OCI-LY7 (cell line): ENCODE measurements around the gene SMCP. TPM values are rescaled to one million over a fixed set of nuclear protein-coding genes. Genes with fewer than 3 reads are reported as not detected.

Experiments used
- BruUV-seq: library from RNA; stranded (reverse); fragments of 400-500 nt; replicated peaks from 2 replicates; lab custom pipeline; 2021; lab: Mats Ljungman, UMichigan
- CTCF ChIA-PET: fragments of 300-600 bp; sonication (Branson Sonifier 250); formaldehyde crosslinking; loops from one replicate; lab custom pipeline; 2022; ENCODE audit warnings: antibody characterized with exemption; ENCODE audit not compliant: unreplicated experiment; lab: Charles Lee
- POLR2A ChIA-PET: fragments of 300-600 bp; sonication (Branson Sonifier 250); formaldehyde crosslinking; loops from one replicate; lab custom pipeline; 2022; ENCODE audit warnings: antibody characterized with exemption; lab: Charles Lee
- DNase-seq: peaks from one replicate; pipeline ENCODE4 v3.0.0-alpha.2; 2015; ENCODE audit warnings: low spot score
- H2AFZ ChIP-seq: fragments of 200-600 bp; sonication (generic), shearing (Covaris generic); 2 replicates; pipeline ENCODE4 v1.6.1; 2014; ENCODE audit warnings: mild to moderate bottlenecking, antibody characterized with exemption, low read length, moderate library complexity
- H3K27ac ChIP-seq: fragments of 200-600 bp; sonication (generic); 2 replicates; pipeline ENCODE4 v1.5.1; 2014; ENCODE audit warnings: mixed run types, low read depth, mild to moderate bottlenecking, moderate library complexity, low read length, inconsistent platforms; ENCODE audit not compliant: poor library complexity, severe bottlenecking
- H3K36me3 ChIP-seq: fragments of 200-600 bp; sonication (generic); 2 replicates; pipeline ENCODE4 v1.6.1; 2014; ENCODE audit warnings: mild to moderate bottlenecking, antibody characterized with exemption, low read length, moderate library complexity, mixed read lengths; ENCODE audit not compliant: insufficient read depth
- H3K4me1 ChIP-seq: fragments of 200-600 bp; sonication (generic); 2 replicates; pipeline ENCODE4 v1.5.1; 2014; ENCODE audit warnings: mild to moderate bottlenecking, low read length; ENCODE audit not compliant: insufficient read depth, poor library complexity, severe bottlenecking
- H3K4me2 ChIP-seq: fragments of 200-600 bp; sonication (generic); 2 replicates; pipeline ENCODE4 v1.6.1; 2014; ENCODE audit warnings: mild to moderate bottlenecking, low read length
- H3K4me3 ChIP-seq: fragments of 200-600 bp; sonication (generic); 2 replicates; pipeline ENCODE4 v1.5.1; 2014; ENCODE audit warnings: mild to moderate bottlenecking, low read depth, low read length; ENCODE audit not compliant: poor library complexity, severe bottlenecking
- H3K79me2 ChIP-seq: fragments of 200-600 bp; sonication (generic); 2 replicates; pipeline ENCODE4 v1.6.1; 2016; ENCODE audit warnings: low read depth, mild to moderate bottlenecking, low read length, moderate library complexity, mixed read lengths; ENCODE audit not compliant: insufficient read depth
- H3K9me2 ChIP-seq: fragments of 200-600 bp; sonication (generic); 2 replicates; pipeline ENCODE4 v1.6.1; 2016; ENCODE audit warnings: mild to moderate bottlenecking, low read length, mixed read lengths; ENCODE audit not compliant: insufficient read depth
- H3K9me3 ChIP-seq: fragments of 200-600 bp; sonication (generic); 2 replicates; pipeline ENCODE4 v1.6.1; 2014; ENCODE audit warnings: mild to moderate bottlenecking, mixed run types, low read length, mixed read lengths
- H4K20me1 ChIP-seq: fragments of 200-600 bp; sonication (generic); 2 replicates; pipeline ENCODE4 v1.6.1; 2014; ENCODE audit warnings: mild to moderate bottlenecking, antibody characterized with exemption, low read length, moderate library complexity, mixed read lengths; ENCODE audit not compliant: insufficient read depth
- EZH2phosphoT487 ChIP-seq: fragments of 200-600 bp; sonication (generic); IDR thresholded peaks from 2 replicates; pipeline ENCODE4 v1.6.1; 2018; ENCODE audit warnings: low read depth, borderline replicate concordance, mild to moderate bottlenecking, mixed run types, antibody characterized with exemption, low read length, moderate library complexity, mixed read lengths
- intact Hi-C: fragments of 100-400 bp; cut with micrococcal nuclease; formaldehyde crosslinking; loops from one replicate; pipeline ENCODE4 v1.10.0; 2022; ENCODE audit not compliant: unreplicated experiment
- total RNA-seq, 2 experiments: library from RNA; depleted of rRNA in 1 of 2; stranded (reverse); fragments of >200 nt in 1 of 2; shearing (Covaris generic) in 1 of 2; gene quantifications; 2 replicates each; pipeline ENCODE4 v1.2.3, GENCODE V29; 2014 to 2022
- TF ChIP-seq, protein P1 (sequence below): fragments of 200-600 bp; sonication (generic); conservative IDR thresholded peaks from 2 replicates; pipeline ENCODE4 v1.5.1; 2014; ENCODE audit warnings: mild to moderate bottlenecking, antibody characterized with exemption, low read length, moderate library complexity, mixed read lengths

Gene SMCP
- total RNA-seq, 2 experiments from 2014 or later = not detected

DNA sequence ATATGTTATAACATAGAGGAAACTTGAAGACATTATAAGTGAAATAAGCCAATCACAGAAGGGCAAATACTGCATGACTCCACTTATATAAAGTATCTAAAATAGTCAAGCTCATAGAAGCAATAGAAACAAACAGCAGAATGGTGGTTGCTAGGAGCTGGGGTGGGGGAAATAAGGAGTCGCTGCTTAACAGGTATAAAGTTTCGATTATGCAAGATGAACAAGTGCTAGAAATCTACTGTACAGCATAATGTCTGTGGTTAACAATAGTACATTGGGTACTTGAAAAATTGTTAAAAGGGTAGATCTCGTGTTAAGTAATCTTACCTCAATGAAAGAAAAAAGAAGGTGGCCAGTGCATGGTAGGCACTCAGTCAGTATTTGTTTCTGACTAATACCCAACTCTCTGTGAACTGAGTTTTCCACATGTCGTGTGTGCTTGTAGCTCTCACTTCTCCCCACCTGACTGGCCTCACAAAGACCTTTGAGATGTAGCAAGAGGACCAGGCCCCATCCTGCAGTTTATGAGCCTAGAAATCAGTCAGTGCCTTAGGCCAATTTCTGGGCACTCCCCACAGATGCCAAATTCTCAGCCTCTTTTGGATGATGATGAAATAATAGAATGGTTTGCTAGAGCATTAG lies 54.2 kb downstream of the SMCP start:
- no TSS peak for BruUV-seq
- Histone ChIP-seq H3K9me2 (no peaks in the 10 kb centered on the region), H2AFZ (no peak overlapping the region), H3K9me3 (no peaks in the 10 kb centered on the region), H3K4me1 (no peaks in the 10 kb centered on the region), H4K20me1 (no peaks in the 10 kb centered on the region), H3K4me2 (no peak overlapping the region), H3K36me3 (no peaks in the 10 kb centered on the region), H3K79me2 (no peaks in the 10 kb centered on the region), H3K4me3 (no peak overlapping the region), H3K27ac (no peak overlapping the region)
- no peak for DNase-seq
- POLR2A ChIA-PET = no interaction called here
- intact Hi-C loops = no loop called here
- TF ChIP-seq, protein P1, sequence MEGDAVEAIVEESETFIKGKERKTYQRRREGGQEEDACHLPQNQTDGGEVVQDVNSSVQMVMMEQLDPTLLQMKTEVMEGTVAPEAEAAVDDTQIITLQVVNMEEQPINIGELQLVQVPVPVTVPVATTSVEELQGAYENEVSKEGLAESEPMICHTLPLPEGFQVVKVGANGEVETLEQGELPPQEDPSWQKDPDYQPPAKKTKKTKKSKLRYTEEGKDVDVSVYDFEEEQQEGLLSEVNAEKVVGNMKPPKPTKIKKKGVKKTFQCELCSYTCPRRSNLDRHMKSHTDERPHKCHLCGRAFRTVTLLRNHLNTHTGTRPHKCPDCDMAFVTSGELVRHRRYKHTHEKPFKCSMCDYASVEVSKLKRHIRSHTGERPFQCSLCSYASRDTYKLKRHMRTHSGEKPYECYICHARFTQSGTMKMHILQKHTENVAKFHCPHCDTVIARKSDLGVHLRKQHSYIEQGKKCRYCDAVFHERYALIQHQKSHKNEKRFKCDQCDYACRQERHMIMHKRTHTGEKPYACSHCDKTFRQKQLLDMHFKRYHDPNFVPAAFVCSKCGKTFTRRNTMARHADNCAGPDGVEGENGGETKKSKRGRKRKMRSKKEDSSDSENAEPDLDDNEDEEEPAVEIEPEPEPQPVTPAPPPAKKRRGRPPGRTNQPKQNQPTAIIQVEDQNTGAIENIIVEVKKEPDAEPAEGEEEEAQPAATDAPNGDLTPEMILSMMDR = no peak
- TF ChIP-seq EZH2phosphoT487 = no peak
- CTCF ChIA-PET = no interaction called here

DNA sequence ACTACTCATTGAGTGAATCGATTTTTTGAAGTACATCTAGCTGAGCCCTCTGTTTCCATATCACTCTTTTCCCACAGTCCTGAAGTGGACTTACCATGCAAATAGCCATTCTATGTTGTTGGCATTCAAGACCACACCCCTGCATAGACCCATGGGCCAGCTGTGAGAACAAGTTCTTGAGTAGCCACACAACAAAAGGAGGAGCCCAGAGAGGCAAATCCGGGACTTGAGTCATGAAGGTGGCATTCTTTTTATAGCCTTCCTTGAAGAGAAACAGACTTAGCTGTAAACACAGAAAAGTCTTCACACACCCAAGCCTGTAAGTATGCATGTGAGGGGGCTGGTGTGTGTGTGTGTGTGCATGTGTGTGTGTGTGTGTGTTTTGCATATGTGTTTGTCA lies 55.1 kb downstream of the SMCP start:
- TF ChIP-seq, protein P1 = no peak
- TF ChIP-seq EZH2phosphoT487 = no peak
- Histone ChIP-seq H3K4me3 (no peak overlapping the region), H3K9me2 (no peaks in the 10 kb centered on the region), H4K20me1 (no peaks in the 10 kb centered on the region), H2AFZ (no peak overlapping the region), H3K4me2 (no peak overlapping the region), H3K9me3 (no peaks in the 10 kb centered on the region), H3K27ac (no peak overlapping the region), H3K36me3 (no peaks in the 10 kb centered on the region), H3K4me1 (no peaks in the 10 kb centered on the region), H3K79me2 (no peaks in the 10 kb centered on the region)
- DNase-seq = no peak
- ChIA-PET POLR2A (interaction anchor here (0.6 kb wide), 1 partner anchor 828 kb away, joined by 3 read pairs; no protein-coding TSS in a partner anchor), CTCF (no interaction called here)
- no TSS peak for BruUV-seq
- intact Hi-C loops = no loop called here

Other genes with a start within 250 kb of the SMCP start
- gene LCE2D, start 214.9 kb upstream of the SMCP start, total RNA-seq (2014; rRNA removed; shearing (Covaris generic)) = not detected in 2 replicates
- not detected in 2 replicates for gene LCE2D, start 214.9 kb upstream of the SMCP start, total RNA-seq (2022)
- not detected in 2 replicates for gene LCE2C, start 203.0 kb upstream of the SMCP start, total RNA-seq (2014; rRNA removed; shearing (Covaris generic))
- not detected in 2 replicates for gene LCE2C, start 203.0 kb upstream of the SMCP start, total RNA-seq (2022)
- gene LCE2B, start 192.2 kb upstream of the SMCP start, total RNA-seq (2014; rRNA removed; shearing (Covaris generic)) = not detected in 2 replicates
- gene LCE2B, start 192.2 kb upstream of the SMCP start, total RNA-seq (2022) = not detected in 2 replicates
- gene LCE2A, start 180.0 kb upstream of the SMCP start, total RNA-seq (2014; rRNA removed; shearing (Covaris generic)) = not detected in 2 replicates
- not detected in 2 replicates for gene LCE2A, start 180.0 kb upstream of the SMCP start, total RNA-seq (2022)
- not detected in 2 replicates for gene LCE4A, start 170.2 kb upstream of the SMCP start, total RNA-seq (2014; rRNA removed; shearing (Covaris generic))
- not detected in 2 replicates for gene LCE4A, start 170.2 kb upstream of the SMCP start, total RNA-seq (2022)
- gene KPRP, start 120.3 kb upstream of the SMCP start, total RNA-seq (2014; rRNA removed; shearing (Covaris generic)) = not detected in 2 replicates
- gene KPRP, start 120.3 kb upstream of the SMCP start, total RNA-seq (2022) = not detected in 2 replicates
- gene LCE1F, start 103.2 kb upstream of the SMCP start, total RNA-seq (2014; rRNA removed; shearing (Covaris generic)) = not detected in 2 replicates
- gene LCE1F, start 103.2 kb upstream of the SMCP start, total RNA-seq (2022) = not detected in 2 replicates
- gene LCE1E, start 92.1 kb upstream of the SMCP start, total RNA-seq (2014; rRNA removed; shearing (Covaris generic)) = not detected in 2 replicates
- not detected in 2 replicates for gene LCE1E, start 92.1 kb upstream of the SMCP start, total RNA-seq (2022)
- gene LCE1D, start 81.6 kb upstream of the SMCP start, total RNA-seq (2014; rRNA removed; shearing (Covaris generic)) = not detected in 2 replicates
- not detected in 2 replicates for gene LCE1D, start 81.6 kb upstream of the SMCP start, total RNA-seq (2022)
- gene LCE1C, start 71.7 kb upstream of the SMCP start, total RNA-seq (2014; rRNA removed; shearing (Covaris generic)) = not detected in 2 replicates
- gene LCE1C, start 71.7 kb upstream of the SMCP start, total RNA-seq (2022) = not detected in 2 replicates
- gene LCE1B, start 66.4 kb upstream of the SMCP start, total RNA-seq (2014; rRNA removed; shearing (Covaris generic)) = not detected in 2 replicates
- not detected in 2 replicates for gene LCE1B, start 66.4 kb upstream of the SMCP start, total RNA-seq (2022)
- not detected in 2 replicates for gene LCE1A, start 50.8 kb upstream of the SMCP start, total RNA-seq (2014; rRNA removed; shearing (Covaris generic))
- gene LCE1A, start 50.8 kb upstream of the SMCP start, total RNA-seq (2022) = not detected in 2 replicates
- not detected in 2 replicates for gene LCE6A, start 35.5 kb upstream of the SMCP start, total RNA-seq (2014; rRNA removed; shearing (Covaris generic))
- gene LCE6A, start 35.5 kb upstream of the SMCP start, total RNA-seq (2022) = not detected in 2 replicates
- gene LCE7A, start 18.3 kb upstream of the SMCP start, total RNA-seq (2014; rRNA removed; shearing (Covaris generic)) = not detected in 2 replicates
- not detected in 2 replicates for gene LCE7A, start 18.3 kb upstream of the SMCP start, total RNA-seq (2022)
- not detected in 2 replicates for gene IVL, start 30.2 kb downstream of the SMCP start, total RNA-seq (2014; rRNA removed; shearing (Covaris generic))
- gene IVL, start 30.2 kb downstream of the SMCP start, total RNA-seq (2022) = not detected in 2 replicates
- not detected in 2 replicates for gene SPRR5, start 68.9 kb downstream of the SMCP start, total RNA-seq (2014; rRNA removed; shearing (Covaris generic))
- not detected in 2 replicates for gene SPRR5, start 68.9 kb downstream of the SMCP start, total RNA-seq (2022)
- gene SPRR4, start 92.3 kb downstream of the SMCP start, total RNA-seq (2014; rRNA removed; shearing (Covaris generic)) = not detected in 2 replicates
- gene SPRR4, start 92.3 kb downstream of the SMCP start, total RNA-seq (2022) = not detected in 2 replicates
- not detected in 2 replicates for gene SPRR1A, start 105.8 kb downstream of the SMCP start, total RNA-seq (2014; rRNA removed; shearing (Covaris generic))
- gene SPRR1A, start 105.8 kb downstream of the SMCP start, total RNA-seq (2022) = not detected in 2 replicates
- gene SPRR3, start 123.4 kb downstream of the SMCP start, total RNA-seq (2014; rRNA removed; shearing (Covaris generic)) = not detected in 2 replicates
- gene SPRR3, start 123.4 kb downstream of the SMCP start, total RNA-seq (2022) = not detected in 2 replicates
- gene SPRR1B, start 152.9 kb downstream of the SMCP start, total RNA-seq (2014; rRNA removed; shearing (Covaris generic)) = not detected in 2 replicates
- gene SPRR1B, start 152.9 kb downstream of the SMCP start, total RNA-seq (2022) = not detected in 2 replicates
- not detected in 2 replicates for gene SPRR2D, start 162.8 kb downstream of the SMCP start, total RNA-seq (2014; rRNA removed; shearing (Covaris generic))
- gene SPRR2D, start 162.8 kb downstream of the SMCP start, total RNA-seq (2022) = not detected in 2 replicates
- gene SPRR2A, start 179.2 kb downstream of the SMCP start, total RNA-seq (2014; rRNA removed; shearing (Covaris generic)) = not detected in 2 replicates
- not detected in 2 replicates for gene SPRR2A, start 179.2 kb downstream of the SMCP start, total RNA-seq (2022)
- not detected in 2 replicates for gene SPRR2B, start 193.3 kb downstream of the SMCP start, total RNA-seq (2014; rRNA removed; shearing (Covaris generic))
- gene SPRR2B, start 193.3 kb downstream of the SMCP start, total RNA-seq (2022) = not detected in 2 replicates
- not detected in 2 replicates for gene SPRR2E, start 216.2 kb downstream of the SMCP start, total RNA-seq (2014; rRNA removed; shearing (Covaris generic))
- gene SPRR2E, start 216.2 kb downstream of the SMCP start, total RNA-seq (2022) = not detected in 2 replicates
- not detected in 2 replicates for gene SPRR2F, start 235.2 kb downstream of the SMCP start, total RNA-seq (2014; rRNA removed; shearing (Covaris generic))
- gene SPRR2F, start 235.2 kb downstream of the SMCP start, total RNA-seq (2022) = not detected in 2 replicates